Measurements from ENCODE around the gene HYCC1. TPM values are rescaled to one million over a fixed set of nuclear protein-coding genes. Genes with fewer than 3 reads are reported as not detected.

Gene HYCC1
- total and polyA plus RNA-seq, 7 donors = 1.4 to 49.9 (median 28.8) TPM

DNA sequence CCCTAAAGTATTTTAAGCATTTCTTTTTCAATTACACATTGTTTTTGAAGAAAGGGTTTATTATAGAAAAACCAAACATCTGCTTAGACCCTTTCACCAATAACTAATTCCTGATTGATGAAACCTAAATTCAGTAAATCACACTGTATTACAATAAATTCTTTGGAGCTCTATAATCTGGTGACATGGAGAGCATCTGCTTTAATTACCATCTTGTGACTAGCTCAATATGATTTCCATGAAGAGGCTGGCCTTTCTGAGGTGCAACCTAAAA lies 9.7 kb downstream of the HYCC1 start:
- no peak overlapping the region for H3K27ac ChIP-seq
- intact Hi-C loops (cut with DNase I) = no loop called here

DNA sequence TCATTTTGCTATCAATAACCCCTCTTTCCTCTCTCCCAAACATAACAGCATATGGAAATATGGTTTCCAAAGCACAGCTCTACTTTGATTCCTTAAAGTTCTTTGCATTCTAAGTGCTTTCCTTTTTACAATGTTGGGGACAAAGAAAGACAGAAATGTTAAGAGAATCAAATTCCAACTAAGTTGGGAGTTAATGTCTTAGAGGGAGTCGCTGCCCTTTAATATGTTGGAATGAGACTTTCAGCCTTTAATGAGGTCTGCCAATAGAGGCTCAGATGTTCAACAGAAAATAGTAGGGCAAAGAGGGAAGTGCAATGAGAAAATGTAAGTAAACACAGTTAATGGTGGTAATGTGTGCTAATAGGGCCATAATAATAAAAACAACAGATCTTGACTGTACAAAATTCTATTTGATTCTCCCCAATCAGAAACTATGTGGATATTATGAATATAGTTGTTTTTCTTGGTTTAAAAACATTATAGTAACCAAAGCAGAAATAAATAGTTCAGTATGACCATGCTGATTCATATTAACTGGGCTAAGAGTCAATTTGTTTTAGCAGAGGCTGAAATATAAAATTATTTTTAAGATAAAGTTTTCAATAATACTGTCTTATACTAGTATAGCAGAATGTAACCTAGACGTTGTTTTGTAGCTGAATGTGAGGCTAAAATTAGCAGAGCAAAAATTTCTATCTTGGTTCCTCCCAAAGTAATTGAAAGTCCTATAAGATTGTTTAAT lies 10.3 kb downstream of the HYCC1 start:
- TF ChIP-seq CTCF (IDR thresholded peaks at IDR 0.05) (no peak), POLR2AphosphoS5 (IDR thresholded peaks at IDR 0.05) (no peak), POLR2A (IDR thresholded peaks at IDR 0.05) (no peak), EP300 (IDR thresholded peaks at IDR 0.05) (no peak)
- peaks cover 0 to 11% (median 0%) of the 10 kb centered on the region in 4 donors for H3K4me1 ChIP-seq
- no peak for DNase-seq
- 66 to 67% methylated on average over 2 of the region's 2 CpGs for WGBS, 2 donors
- no peak overlapping the region for H3K4me3 ChIP-seq
- no peaks in the 10 kb centered on the region for H3K27me3 ChIP-seq
- peak overlapping the region in 1 of 4 donors; percentile 32 for H3K27ac ChIP-seq
- intact Hi-C loops (cut with DNase I) = no loop called here
- no peaks in the 10 kb centered on the region for H3K9me3 ChIP-seq
- H3K36me3 ChIP-seq = no peaks in the 10 kb centered on the region

More for the DNA sequence above, 9.7 kb downstream of the HYCC1 start:
- Histone ChIP-seq H3K9me3 (no peaks in the 10 kb centered on the region), H3K4me1 (peaks cover 0 to 10% (median 0%) of the 10 kb centered on the region in 4 donors), H3K27me3 (no peaks in the 10 kb centered on the region), H3K36me3 (no peaks in the 10 kb centered on the region), H3K4me3 (no peak overlapping the region)
- DNase-seq = no peak
- TF ChIP-seq CTCF (IDR thresholded peaks at IDR 0.05) = no peak
- TF ChIP-seq EP300 (IDR thresholded peaks at IDR 0.05) = no peak
- TF ChIP-seq POLR2AphosphoS5 (IDR thresholded peaks at IDR 0.05) = no peak
- TF ChIP-seq POLR2A (IDR thresholded peaks at IDR 0.05) = no peak

- Histone ChIP-seq H3K4me1 (peaks cover 0 to 16% (median 0%) of the 10 kb centered on the region in 4 donors), H3K27ac (no peak overlapping the region)
Measured at GRCh38 chr7:23002698-23003097, 11.2 kb downstream of the HYCC1 start.

GRCh38 chr7:23001610-23002009 lies 12.3 kb downstream of the HYCC1 start:
- no peak for DNase-seq
- no peak overlapping the region for H3K27ac ChIP-seq
- H3K27me3 ChIP-seq = no peaks in the 10 kb centered on the region
- no peak for TF ChIP-seq POLR2A (IDR thresholded peaks at IDR 0.05)
- TF ChIP-seq CTCF (IDR thresholded peaks at IDR 0.05) = no peak
- H3K36me3 ChIP-seq = no peaks in the 10 kb centered on the region
- H3K4me3 ChIP-seq = no peak overlapping the region
- H3K4me1 ChIP-seq = peaks cover 0 to 16% (median 0%) of the 10 kb centered on the region in 4 donors
- H3K9me3 ChIP-seq = no peaks in the 10 kb centered on the region
- intact Hi-C loops (cut with DNase I) = no loop called here
- 45 to 62% methylated on average over 1 of the region's 1 CpG for WGBS, 2 donors

More at GRCh38 chr7:23002698-23003097, 11.2 kb downstream of the HYCC1 start:
- no peaks in the 10 kb centered on the region for H3K9me3 ChIP-seq
- WGBS, 2 donors = 93 to 94% methylated on average over 2 of the region's 2 CpGs
- H3K27me3 ChIP-seq = no peaks in the 10 kb centered on the region
- TF ChIP-seq EP300 (IDR thresholded peaks at IDR 0.05) (no peak), CTCF (IDR thresholded peaks at IDR 0.05) (no peak), POLR2A (IDR thresholded peaks at IDR 0.05) (no peak)
- H3K4me3 ChIP-seq = no peak overlapping the region
- H3K36me3 ChIP-seq = no peaks in the 10 kb centered on the region
- DNase-seq = no peak
- intact Hi-C loops (cut with DNase I) = no loop called here
